ENCODE data around the gene NDUFA1.

GRCh38 chrX:119899125-119899524, 27.5 kb downstream of the NDUFA1 start:
- TF ChIP-seq POLR2A (IDR thresholded peaks at IDR 0.05; ENCODE audit: low read depth) (no peak), CTCF (IDR thresholded peaks at IDR 0.05) (no peak), POLR2AphosphoS5 (IDR thresholded peaks at IDR 0.05) (no peak), EP300 (IDR thresholded peaks at IDR 0.05) (no peak)
